ENCODE results near the gene MYRIP. TPM values are rescaled to one million over a fixed set of nuclear protein-coding genes. Genes with fewer than 3 reads are reported as not detected.

MYRIP gene
- total RNA-seq, 4 donors from 2014 or later: 0.66 to 3.1 (median 2.6) TPM

DNA sequence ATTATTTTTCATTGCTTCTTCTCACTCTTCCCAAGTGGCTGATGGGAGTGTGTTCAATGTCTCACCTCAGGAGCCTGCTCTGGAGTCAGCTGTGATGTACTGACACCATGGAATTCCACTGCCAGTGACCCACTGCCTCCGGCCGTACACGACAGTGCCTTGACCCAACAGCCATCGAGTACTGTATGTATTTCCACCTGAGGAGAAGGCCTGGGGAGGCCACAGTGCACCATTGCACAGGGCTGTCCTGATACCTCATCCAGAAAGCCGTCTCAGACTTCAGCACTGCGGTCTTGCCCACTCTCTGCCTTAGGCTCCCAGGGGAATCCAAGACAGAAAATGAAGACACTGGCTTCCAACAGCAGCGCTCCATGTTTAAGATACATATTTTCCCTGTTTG, 448.7 kb downstream of the MYRIP start:
- Histone ChIP-seq H3K27ac (no peak overlapping the region), H3K4me1 (no peaks in the 10 kb centered on the region), H3K9me3 (no peaks in the 10 kb centered on the region), H3K4me3 (no peak overlapping the region), H3K27me3 (no peaks in the 10 kb centered on the region), H3K36me3 (no peaks in the 10 kb centered on the region)
- 80 to 84% methylated on average over 6 to 7 of the region's 7 CpGs for WGBS, 2 donors
- intact Hi-C loops (cut with DNase I): no loop called here
- TF ChIP-seq, protein P1, sequence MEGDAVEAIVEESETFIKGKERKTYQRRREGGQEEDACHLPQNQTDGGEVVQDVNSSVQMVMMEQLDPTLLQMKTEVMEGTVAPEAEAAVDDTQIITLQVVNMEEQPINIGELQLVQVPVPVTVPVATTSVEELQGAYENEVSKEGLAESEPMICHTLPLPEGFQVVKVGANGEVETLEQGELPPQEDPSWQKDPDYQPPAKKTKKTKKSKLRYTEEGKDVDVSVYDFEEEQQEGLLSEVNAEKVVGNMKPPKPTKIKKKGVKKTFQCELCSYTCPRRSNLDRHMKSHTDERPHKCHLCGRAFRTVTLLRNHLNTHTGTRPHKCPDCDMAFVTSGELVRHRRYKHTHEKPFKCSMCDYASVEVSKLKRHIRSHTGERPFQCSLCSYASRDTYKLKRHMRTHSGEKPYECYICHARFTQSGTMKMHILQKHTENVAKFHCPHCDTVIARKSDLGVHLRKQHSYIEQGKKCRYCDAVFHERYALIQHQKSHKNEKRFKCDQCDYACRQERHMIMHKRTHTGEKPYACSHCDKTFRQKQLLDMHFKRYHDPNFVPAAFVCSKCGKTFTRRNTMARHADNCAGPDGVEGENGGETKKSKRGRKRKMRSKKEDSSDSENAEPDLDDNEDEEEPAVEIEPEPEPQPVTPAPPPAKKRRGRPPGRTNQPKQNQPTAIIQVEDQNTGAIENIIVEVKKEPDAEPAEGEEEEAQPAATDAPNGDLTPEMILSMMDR (IDR thresholded peaks at IDR 0.05): no peak
- TF ChIP-seq POLR2A (IDR thresholded peaks at IDR 0.05): no peak
- DNase-seq: no peak

DNA sequence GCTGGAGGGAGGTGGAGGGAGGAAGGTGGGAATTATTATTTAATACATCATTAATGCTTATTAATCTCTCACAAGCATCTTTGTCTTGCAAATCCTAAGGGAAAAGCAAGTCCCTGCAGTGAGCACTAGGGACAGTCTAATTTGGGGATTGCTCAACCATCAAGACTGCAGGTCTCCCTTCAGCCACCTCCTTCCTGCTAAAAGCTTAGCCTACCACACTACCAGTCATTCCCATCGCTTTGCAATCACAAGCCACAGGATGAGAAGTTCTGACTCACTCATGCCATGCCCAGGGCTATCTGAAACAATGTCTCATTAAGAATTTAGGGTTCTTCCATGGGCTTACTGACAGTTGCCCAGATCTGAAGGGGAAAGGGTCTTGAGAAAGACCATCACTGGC, 449.1 kb downstream of the MYRIP start:
- WGBS, 2 donors: 27 to 33% methylated on average over 1 of the region's 1 CpG
- no peak for TF ChIP-seq POLR2A (IDR thresholded peaks at IDR 0.05)
- TF ChIP-seq, protein P1 (IDR thresholded peaks at IDR 0.05): peak in 1 of 6 experiments; percentile 27
- H3K36me3 ChIP-seq: no peaks in the 10 kb centered on the region
- no peak overlapping the region for H3K4me3 ChIP-seq
- intact Hi-C loops (cut with DNase I): no loop called here
- no peak overlapping the region for H3K27ac ChIP-seq
- no peaks in the 10 kb centered on the region for H3K9me3 ChIP-seq
- no peak for DNase-seq
- H3K4me1 ChIP-seq: no peaks in the 10 kb centered on the region
- no peaks in the 10 kb centered on the region for H3K27me3 ChIP-seq

DNA sequence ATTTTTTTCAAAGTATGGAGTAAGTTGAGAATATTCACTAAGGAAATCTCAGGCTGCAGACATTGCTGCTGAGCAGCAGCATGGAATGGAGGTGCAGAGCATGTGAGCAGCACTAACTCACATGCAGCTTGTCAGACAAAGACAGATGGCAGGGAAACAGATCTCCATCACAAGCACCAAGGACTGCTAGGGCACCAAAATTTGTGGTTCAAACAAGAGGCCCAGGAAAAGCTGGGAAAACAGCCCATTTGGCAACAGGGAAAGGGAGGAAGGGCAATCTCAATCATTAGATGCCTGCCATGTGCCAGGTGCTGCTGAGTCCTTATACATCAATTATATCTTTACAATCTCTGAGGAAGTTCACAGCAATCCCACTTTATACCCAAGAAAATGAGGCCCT, 452.9 kb downstream of the MYRIP start:
- H3K4me3 ChIP-seq: no peak overlapping the region
- no peaks in the 10 kb centered on the region for H3K27me3 ChIP-seq
- no peaks in the 10 kb centered on the region for H3K36me3 ChIP-seq
- no peaks in the 10 kb centered on the region for H3K4me1 ChIP-seq
- H3K9me3 ChIP-seq: no peaks in the 10 kb centered on the region
- H3K27ac ChIP-seq: no peak overlapping the region
- no peak for DNase-seq
- TF ChIP-seq, protein P1 (IDR thresholded peaks at IDR 0.05): no peak
- TF ChIP-seq POLR2A (IDR thresholded peaks at IDR 0.05): no peak
- intact Hi-C loops (cut with DNase I): no loop called here

DNA sequence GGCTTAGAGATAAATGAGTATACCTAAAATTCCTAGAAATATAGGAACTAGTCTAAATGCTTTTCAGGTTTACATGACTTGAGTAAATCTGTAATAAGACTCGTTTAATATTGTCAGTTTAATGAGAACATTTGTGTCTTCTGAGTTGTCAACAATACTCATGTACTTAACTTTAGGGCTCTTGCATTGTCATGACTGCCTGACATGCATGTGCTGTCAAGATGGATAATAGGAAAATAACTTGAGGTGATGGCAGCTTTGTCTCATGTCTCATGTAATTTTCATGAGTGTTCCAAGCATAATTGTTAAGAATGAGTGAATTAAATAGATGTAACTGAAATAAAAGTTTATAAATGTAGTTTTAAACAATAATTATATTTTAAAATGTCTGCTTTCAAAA, 455.0 kb downstream of the MYRIP start:
- H3K4me1 ChIP-seq: no peaks in the 10 kb centered on the region
- TF ChIP-seq POLR2A (IDR thresholded peaks at IDR 0.05): no peak
- TF ChIP-seq, protein P1 (IDR thresholded peaks at IDR 0.05): no peak
- DNase-seq: no peak
- H3K27ac ChIP-seq: no peak overlapping the region
- no peak overlapping the region for H3K4me3 ChIP-seq
- no peaks in the 10 kb centered on the region for H3K36me3 ChIP-seq
- intact Hi-C loops (cut with DNase I): no loop called here
- 70 to 71% methylated on average over 1 of the region's 1 CpG for WGBS, 2 donors
- no peaks in the 10 kb centered on the region for H3K27me3 ChIP-seq
- no peaks in the 10 kb centered on the region for H3K9me3 ChIP-seq

DNA sequence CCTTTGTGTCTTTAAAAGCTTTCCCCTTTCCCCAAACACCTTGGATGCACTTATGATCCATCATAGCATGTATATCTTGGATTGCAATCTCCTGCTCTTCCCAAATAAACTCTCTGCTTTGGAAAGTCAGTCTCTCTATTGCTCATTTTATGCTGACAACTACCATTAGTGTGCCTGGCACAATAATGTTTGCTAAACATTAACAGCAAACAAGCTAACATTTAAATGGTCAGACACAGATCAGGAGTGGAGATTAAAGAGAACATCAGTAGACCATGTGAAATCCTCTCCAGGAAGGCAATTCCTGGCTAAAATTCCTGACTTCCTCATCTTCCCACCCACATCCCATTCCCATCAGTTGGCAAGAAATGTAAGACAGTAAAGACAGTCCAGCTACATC, 455.8 kb downstream of the MYRIP start:
- DNase-seq: no peak
- Histone ChIP-seq H3K4me1 (no peaks in the 10 kb centered on the region), H3K36me3 (no peaks in the 10 kb centered on the region), H3K4me3 (no peak overlapping the region), H3K27me3 (no peaks in the 10 kb centered on the region), H3K27ac (no peak overlapping the region), H3K9me3 (no peaks in the 10 kb centered on the region)
- intact Hi-C loops (cut with DNase I): no loop called here
- TF ChIP-seq, protein P1 (IDR thresholded peaks at IDR 0.05): no peak
- no peak for TF ChIP-seq POLR2A (IDR thresholded peaks at IDR 0.05)
